Stimulated activated CD4-positive, alpha-beta T cell treated with anti-CD3 and anti-CD28 coated beads, Interleukin-2, amount 100 ng/mL, for 24 hours (primary cell): Measurements from ENCODE around the gene VNN1.

Experiments
- DNase-seq, 2 donors: peaks; one replicate each; pipeline ENCODE4 v3.0.0-alpha.2; 2020

The VNN1 gene, protein sequence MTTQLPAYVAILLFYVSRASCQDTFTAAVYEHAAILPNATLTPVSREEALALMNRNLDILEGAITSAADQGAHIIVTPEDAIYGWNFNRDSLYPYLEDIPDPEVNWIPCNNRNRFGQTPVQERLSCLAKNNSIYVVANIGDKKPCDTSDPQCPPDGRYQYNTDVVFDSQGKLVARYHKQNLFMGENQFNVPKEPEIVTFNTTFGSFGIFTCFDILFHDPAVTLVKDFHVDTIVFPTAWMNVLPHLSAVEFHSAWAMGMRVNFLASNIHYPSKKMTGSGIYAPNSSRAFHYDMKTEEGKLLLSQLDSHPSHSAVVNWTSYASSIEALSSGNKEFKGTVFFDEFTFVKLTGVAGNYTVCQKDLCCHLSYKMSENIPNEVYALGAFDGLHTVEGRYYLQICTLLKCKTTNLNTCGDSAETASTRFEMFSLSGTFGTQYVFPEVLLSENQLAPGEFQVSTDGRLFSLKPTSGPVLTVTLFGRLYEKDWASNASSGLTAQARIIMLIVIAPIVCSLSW

DNA sequence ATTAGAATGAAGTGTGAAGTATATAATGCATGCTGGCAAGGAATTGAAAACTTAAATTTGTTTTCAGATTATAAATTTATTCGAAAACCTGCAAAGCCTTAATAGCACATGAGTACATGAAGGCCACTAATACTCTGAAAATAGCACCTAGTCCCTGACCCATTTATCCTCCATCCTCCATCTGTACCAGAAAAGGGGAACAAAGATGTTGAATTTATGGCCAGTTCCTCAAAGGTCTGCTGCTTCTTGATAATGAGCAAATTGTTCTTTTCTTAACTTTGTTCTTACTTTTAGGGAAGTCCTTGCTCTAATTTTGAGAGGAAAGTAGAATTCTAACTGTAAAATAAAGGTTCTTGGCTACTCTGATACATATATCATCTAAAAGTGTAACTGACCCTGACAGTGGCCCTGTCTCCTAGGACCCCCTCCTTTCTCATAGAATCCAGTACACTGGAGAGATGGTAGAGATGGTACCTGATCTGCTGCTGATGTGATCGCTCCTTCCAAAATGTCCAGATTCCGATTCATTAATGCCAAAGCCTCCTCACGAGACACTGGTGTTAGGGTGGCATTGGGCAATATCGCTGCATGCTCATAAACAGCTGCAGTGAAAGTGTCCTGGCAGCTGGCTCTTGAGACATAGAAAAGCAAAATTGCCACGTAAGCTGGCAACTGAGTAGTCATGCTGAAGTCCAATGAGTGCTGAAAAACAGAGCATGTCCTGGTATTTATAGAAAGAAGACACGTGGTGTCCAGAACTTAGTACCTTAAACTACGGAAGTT, at the start of gene VNN1:
TSS of gene VNN1 (minus strand) at position 704 of the 783 bp plus-strand sequence. CDS start at position 684, 20 bp downstream.
- DNase-seq: no peak

DNA sequence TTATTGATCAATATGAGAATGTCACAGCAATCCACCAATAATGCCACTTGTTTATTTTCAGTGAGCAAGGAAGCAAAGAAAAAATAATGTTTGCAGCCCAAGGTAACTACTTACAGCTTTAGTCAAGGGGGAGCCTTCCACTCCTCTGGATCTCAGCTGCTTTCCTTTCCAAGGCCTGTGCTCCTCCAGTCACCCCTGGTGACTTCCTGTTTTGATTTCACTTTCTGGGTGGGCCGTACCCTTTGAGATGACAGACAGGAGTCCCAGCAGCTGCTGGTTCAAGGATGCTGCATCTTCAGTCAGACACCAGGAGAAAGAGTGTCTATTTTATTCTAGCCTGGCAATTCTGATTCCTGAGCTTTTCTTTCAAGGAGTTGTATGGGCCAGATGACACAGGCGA, 49.4 kb upstream of the VNN1 start:
- DNase-seq: peak; percentile 26 to 33

DNA sequence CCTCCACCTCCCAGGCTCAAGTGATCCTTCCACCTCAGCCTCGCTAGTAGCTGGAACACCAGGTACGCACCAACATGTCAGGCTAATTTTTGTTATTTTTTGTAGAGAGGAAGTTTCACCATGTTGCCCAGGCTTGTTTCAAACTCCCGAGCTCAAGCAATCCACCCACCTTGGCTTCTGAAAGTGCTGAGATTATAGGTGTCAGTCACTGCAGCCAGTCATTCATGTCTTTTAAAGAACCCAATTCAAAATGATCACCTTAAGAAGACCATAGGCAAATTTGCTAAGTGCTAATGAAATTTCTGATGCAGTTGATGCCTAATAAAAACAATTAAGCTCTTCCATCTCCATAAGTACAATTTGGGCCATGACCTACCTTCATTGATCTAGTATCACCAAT, 46.4 kb upstream of the VNN1 start:
- DNase-seq: no peak

DNA sequence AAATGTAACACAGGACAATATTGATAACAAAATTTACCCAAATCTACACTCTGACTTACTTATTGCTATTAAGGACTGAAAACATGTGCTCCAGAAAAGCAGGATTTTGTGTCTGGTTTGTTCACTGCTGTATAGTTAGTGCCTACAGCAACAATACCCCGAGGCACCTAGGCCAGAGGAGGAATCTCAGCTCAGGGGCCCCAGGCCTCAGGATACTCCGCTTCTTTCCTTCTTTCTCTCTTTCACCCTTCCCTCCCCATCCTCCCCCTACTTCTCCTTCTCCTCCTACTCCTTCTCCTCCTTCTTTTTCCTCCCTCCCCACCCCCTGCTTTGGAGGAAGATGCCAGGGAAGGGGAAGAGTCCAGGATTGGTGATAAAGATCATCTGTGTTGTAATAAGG, 44.8 kb upstream of the VNN1 start:
- DNase-seq: no peak

DNA sequence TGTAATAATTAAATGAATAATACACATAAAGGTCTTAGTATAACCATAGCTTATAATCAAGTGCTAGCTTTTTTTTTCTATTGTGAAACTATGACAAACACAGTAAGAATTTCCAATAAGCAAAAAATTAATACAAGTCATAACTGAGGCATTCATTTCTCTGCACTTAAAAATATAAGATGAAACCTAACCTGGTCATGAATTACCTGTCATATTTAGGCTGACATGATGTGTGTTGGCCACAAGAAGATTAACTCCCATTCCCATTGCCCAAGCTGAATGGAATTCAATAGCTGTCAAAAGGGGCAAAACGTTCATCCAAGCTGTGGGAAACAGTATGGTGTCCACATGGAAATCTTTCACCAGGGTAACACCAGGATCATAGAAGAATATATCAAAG, 38.4 kb upstream of the VNN1 start:
- no peak for DNase-seq

DNA sequence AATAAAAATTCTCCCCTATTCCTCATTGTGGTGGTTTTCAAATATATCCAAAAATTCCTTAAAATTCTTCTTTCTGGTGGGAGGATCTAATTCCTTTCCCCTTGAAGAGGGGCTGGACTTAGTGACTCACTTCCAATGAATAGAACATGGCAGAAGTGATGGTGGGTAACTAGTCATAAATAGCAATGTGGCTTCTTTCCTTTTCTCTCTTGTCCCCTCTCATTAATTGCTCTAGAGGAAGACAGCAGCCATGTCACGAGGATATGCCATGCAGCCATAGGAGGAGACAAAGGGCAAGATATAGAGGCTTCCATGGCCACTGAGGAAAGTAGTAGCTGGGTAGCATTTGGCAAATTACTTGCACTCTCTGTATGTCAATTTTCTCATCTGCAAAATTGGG, 38.0 kb upstream of the VNN1 start:
- no peak for DNase-seq

DNA sequence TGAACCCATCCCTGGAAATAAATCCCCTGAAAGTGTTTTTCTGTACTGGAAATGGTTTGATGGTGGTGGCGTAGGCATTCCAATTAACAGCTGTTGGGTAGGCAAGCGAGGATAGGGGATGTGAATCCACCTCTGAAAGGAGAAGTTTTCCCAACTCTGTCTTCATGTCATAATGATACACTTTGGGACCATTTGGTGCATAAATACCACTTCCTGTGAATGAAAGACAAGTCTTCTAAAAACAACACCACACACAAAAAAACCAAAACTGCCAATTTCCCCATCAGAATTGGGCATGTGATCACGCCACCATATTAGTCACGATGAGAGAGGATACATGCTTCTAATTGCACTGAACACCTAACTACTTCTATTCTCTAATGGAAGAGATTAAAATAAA, 37.5 kb upstream of the VNN1 start:
- DNase-seq: no peak

DNA sequence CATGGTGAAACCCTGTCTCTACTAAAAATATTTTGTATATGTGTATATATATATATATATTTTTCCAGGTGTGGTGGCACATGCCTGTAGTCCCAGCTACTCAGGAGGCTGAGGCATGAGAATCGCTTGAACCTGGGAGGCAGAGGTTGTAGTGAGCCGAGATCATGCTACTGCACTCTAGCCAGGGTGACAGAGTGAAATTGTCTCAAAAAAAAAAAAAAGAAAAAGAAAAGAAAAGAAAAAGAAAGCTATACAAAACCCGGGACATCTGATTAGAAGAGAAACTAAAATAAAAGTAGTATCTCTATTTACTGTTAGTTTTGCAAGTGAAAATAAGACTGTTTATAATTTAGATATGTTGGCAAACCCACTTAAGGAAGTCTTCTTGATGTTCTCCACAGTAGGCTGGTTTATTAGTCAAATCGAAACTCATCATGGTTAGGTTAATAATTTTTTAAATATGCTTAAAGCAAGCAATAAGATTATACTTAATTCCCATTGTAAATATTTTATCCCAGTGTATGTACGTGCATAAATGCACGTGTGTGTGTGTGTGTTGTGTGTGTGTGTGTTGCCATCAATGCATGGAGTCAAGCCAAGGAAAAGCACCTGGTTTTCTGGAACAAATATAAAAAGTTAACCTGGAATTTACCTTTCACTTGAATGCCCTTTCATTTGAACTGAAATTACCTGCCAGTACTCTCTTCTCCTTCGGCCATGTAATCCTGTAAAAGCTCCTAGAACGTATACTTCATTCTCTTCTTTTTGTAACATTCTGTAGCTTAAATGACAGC, 36.8 kb upstream of the VNN1 start:
- no peak for DNase-seq

DNA sequence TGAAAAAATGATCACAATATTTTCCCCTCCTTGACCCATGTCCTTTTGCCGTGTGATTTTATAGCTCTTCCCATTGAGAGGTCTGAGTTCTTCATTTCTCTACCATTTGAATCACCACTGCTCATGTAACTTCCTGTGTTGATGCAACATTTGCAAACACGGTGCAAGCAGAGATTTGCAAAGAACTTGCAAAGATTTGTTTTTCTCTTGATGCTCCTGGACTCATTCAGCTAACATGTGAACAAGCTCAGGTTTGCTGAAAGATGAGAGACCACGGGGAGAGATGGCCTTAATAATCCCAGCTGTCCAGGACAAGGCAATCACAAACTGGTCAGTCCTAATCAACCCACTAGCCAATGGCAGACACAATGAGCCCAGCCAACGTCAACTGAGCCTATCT, 35.3 kb upstream of the VNN1 start:
- DNase-seq: no peak

DNA sequence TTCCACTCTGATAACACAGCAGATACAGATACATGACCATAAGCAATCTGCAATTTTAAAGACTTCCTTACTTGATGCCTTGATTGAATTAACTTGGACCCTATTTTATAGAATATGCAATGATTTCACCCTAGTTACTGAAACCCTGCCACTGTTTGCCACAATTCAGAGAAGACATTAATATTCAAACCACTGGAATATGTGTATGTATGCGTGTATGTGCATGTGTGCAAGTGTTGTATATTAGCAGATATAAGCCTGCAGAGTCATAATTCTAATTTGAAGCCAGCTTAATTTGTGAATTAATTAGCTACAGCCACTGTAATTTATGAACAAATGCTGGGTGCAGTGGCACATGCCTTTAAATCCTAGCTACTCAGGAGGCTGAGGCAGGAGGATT, 34.6 kb upstream of the VNN1 start:
- no peak for DNase-seq

DNA sequence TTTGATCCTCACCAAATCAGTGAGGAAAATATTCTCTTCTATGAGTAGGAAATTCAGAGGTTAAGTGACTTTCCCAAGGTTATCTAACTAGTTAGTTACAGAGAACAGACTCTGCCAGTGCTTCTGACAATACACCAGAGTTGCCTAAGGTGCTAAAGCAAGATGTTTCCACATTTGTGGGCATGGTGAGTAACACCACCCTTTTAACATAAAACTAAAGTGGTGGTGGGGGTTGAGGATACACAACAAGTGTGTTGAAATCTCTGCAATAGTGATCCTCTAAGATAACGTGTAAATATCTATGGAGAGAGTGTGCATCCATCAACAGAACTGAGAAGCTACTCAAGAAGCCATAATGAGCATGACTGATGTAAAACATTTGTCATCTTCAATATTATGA, 32.2 kb upstream of the VNN1 start:
- DNase-seq: no peak

DNA sequence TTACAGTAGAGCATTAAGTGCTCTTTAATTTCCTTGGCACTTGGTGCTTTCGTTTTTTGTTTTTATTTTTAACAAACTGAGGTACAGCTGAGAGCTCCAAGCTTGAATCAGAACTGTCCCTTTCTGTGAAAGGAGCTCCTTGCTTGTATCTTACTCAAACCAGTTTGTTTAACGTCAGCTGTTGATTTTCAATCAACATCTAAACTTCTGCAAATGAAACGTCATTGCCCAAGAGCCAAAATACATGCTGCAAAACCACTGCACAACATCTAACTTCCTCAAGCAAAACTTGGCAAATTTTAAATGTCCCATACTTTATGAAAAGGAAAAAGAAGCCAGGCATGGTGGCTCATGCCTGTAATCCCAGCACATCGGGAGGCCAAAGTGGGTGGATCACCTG, 28.6 kb upstream of the VNN1 start:
- DNase-seq: no peak

DNA sequence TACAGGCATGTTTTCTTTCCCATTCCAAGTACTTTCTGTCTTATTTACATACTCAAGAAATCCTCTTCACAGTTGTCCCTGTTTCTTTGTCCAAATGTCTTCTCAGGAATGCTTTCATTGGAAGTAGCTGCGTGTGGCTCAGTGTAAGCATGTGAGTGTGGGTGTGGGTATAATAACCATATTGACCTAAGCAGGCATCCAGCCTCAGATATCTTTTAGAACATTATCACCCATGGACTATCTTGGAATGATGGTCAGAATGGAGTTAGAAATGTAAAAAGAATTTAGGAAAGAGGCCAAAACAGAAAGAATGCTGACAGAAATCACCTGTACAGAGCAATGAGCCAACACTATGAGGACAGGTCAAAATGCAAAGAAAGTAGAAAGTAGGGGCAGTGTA, 27.4 kb upstream of the VNN1 start:
- no peak for DNase-seq

DNA sequence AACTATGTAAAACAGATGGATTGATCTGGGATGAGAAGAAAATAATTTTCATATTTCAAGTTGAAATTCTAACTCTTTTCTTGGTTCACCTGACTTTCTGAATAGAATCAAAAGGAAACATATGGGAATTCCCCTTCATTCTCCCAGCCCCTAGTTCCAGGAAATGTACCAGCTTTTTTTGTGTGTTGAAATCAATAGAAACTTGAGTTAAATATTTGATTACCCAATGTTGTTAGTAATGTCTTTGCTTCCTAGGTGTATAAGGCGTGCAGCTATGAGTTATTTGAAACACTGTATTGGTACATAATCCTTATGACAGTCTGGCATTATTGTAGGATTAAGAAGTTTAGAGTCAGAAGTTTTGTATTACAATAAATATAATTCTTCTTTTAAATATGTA, 22.4 kb upstream of the VNN1 start:
- no peak for DNase-seq

DNA sequence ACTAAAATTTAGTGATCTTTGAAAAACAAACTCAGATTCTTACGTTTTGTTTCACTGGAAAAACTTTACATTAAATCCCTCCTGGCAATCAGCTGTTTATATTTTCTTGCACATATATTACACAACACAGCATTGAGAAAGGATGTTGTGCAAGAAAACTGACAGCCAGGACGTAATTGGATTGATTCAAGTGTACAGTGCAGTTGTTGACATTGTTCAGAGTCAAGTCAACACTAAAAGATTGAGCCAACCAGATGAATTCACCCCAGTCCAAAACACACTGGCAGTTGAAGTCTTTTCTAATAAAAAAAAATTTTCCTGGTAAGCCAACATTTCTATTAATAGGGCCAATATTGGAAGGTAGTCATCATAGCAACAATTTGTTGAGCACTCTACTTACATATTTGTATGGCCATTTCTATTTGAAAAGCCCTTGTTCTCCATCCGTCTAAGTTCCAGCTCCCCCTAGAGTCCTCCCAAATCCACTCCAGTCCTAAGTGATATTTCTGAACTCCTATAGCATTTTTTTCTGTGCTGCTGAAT, 20.9 kb upstream of the VNN1 start:
- DNase-seq: no peak

DNA sequence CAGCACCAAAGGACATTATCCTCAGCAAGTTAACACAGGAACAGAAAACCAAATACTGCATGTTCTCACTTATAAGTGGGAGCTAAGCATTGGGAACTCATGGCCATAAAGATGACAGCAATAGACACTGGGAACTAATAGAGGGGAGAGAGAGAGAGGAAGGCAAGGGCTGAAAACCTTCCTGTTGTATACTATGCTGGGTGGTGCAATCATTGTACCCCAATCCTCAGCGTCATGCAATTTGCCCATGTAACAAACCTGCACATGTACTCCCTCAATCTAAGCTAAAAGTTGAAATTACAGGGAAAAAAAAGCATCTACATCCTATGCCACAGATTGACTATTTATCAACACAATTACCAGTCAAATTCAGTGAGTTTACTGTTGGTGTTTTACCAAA, 20.0 kb upstream of the VNN1 start:
- DNase-seq: no peak

DNA sequence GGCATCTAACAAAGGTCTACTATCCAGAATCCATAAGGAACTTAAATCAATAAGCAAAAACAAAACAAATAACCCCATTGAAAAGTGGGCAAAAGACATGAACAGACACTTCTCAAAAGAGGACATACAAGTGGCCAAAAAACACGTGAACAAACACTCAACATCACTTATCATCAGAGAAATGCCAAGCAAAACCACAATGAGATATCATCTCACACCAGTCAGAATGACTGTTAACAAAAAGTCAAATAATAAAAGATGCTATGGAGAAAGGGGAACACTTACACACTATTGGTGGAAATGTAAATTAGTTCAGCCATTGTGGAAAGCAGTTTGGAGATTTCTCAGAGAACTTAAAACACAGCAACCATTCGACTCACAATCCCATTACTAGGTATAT, 19.4 kb upstream of the VNN1 start:
- no peak for DNase-seq

DNA sequence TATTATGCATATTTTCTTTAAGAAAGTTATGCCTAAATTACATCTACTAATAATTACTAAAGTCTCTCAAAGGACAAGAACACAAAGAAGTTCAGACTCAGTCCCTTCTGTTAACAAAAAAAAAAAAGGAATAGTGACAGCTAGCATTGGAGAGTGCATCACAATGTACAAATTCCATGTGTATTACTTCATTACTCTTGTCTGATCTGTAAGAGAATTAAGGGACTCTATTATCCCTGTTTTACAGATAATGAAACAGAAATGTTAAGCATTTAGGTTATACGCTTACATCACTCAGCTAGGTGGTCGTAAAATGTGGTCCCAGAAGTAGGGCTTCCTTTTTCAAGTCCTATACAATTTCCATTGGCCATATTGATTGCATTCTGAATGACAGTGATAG, 17.2 kb upstream of the VNN1 start:
- no peak for DNase-seq

DNA sequence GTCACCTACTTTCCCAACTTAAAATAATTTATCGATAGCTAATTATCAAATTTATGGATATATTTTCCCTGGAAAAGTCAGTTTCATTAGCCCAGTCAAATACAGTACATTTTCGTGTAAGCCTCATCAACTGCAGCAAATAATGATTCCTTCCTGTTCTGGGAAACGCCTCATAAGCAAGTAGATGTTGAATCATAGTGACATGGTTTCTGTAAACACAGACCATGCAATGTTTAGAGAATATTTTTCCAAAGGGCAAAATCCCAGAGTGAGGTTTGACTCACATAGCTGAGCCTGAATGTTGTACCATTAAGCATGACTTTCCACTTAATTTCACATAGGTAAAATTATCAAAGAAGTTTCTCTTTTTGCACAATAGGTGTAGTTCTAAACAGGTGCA, 16.7 kb upstream of the VNN1 start:
- DNase-seq: no peak

DNA sequence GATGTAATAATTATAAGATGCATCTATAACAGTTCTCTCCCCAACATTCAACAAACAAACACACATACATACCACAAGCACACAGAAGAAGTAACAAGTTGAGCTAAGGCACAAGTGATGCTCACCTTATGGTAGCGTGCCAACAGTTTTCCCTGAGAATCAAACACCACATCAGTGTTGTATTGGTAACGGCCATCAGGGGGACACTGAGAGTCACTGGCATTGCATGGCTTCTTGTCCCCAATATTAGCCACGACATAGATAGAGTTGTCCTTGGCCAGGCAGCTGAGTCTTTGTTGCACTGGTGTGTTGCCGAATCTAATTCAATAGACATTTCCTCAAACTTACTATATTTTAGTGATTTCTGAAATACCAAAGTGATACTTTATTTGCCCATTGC, 14.8 kb upstream of the VNN1 start:
- no peak for DNase-seq

DNA sequence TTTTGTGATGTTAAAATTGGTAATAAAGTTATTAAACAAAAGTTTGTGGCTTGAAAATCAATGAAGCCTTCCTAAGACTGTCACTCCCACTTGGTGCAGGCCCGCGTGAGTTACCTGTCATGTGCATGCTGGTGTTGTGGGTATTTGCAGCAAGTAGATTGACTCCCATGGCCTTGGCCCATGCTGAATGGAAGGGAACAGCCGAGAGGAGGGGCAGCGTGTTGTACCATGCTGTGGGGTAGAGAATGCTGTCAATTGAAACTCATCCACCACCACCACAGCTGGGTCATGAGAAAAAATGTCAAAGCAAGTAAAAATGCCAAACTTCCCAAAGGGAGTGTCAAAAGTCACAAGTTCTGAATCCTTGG, 12.7 kb upstream of the VNN1 start:
- DNase-seq: no peak

DNA sequence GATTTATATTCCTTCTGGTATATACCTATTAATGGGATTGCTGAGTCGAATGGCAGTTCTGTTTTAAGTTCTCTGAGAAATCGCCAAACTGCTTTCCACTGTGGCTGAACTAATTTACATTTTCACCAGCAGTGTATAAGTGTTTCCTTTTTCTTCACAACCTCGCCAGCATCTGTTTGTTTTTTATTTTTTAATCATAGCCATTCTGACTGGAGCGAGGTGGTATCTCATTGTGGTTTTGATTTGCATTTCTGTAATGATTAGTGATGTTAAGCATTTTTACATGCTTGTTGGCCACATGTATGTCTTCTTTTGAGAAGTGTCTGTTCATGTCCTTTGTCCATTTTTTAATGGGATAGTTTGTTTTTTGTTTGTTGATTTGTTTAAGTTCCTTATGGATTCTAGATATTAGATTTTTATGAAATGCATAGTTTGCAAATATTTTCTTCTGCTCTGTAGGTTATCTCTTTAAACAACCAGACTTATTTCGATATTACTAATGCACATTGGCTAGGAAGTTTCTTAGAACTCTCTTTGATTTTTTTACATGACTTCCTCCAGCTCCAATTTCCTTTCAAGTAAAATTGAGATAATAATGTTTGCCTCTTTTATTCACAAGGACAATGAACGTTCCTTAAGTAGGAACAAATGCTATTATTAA, 12.2 kb upstream of the VNN1 start:
- DNase-seq: no peak

DNA sequence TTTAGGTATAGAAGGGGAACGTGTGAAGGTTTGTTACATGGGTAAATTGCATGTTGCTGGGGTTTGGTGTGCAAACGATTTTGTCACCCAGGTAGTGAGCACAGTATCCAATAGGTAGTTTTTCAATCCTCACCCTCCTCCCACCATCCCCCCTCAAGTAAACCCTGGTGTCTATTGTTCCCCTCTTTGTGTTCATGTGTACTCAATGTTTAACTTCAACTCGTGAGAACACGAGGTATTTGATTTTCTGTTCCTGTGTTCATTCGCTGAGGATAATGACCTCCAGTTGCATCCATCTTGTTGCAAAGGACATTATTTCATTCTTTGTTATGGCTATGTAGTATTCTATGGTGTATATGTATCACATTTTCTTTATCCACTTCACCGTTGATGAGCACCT, 11.6 kb upstream of the VNN1 start:
- DNase-seq: no peak
